T-helper 2 cell treated with Interferon-gamma antibody and Interleukin-4, amounts not matched to agents 5 μg/mL and 100 μg/mL, for 36 hours (primary cell): ENCODE measurements around the gene PHF11.
A peak's percentile ranks its signal among the peaks of the same experiment; 100 is the strongest.
"Not testable (repeated sequence)": the region's sequence is repeated elsewhere in the genome, so short reads cannot be mapped to it uniquely, and the experiment has no call there.

Experiments
- DNase-seq: peaks from one replicate; pipeline ENCODE4 v3.0.0; 2021; ENCODE audit warnings: low spot score
- H3K27ac Mint-ChIP-seq: one replicate; pipeline ENCODE4 v1.8.0; 2021; ENCODE audit warnings: mild to moderate bottlenecking, mixed read lengths
- H3K27me3 Mint-ChIP-seq: one replicate; pipeline ENCODE4 v1.8.0; 2021; ENCODE audit warnings: low read depth, mixed read lengths
- H3K36me3 Mint-ChIP-seq: one replicate; pipeline ENCODE4 v1.8.0; 2021; ENCODE audit warnings: low read depth, mixed read lengths
- H3K4me1 Mint-ChIP-seq: one replicate; pipeline ENCODE4 v1.8.0; 2021; ENCODE audit warnings: low read depth, mixed read lengths
- H3K4me3 Mint-ChIP-seq: one replicate; pipeline ENCODE4 v1.8.0; 2022; ENCODE audit warnings: mild to moderate bottlenecking, moderate library complexity, mixed read lengths
- H3K9me3 Mint-ChIP-seq: one replicate; pipeline ENCODE4 v1.8.0; 2021; ENCODE audit warnings: mixed read lengths

The PHF11 gene

GRCh38 chr13:49545661-49546060 lies 49.9 kb downstream of the PHF11 start:
- Mint-ChIP-seq H3K4me3 (no peak overlapping the region), H3K27ac (no peak overlapping the region), H3K27me3 (no peaks in the 10 kb centered on the region), H3K9me3 (no peaks in the 10 kb centered on the region), H3K4me1 (peaks cover 5% of the 10 kb centered on the region), H3K36me3 (peaks cover 30% of the 10 kb centered on the region)
- no peak for DNase-seq

- peaks cover 2% of the 10 kb centered on the region for H3K4me1 Mint-ChIP-seq
- no peaks in the 10 kb centered on the region for H3K27me3 Mint-ChIP-seq
- no peaks in the 10 kb centered on the region for H3K9me3 Mint-ChIP-seq
- H3K4me3 Mint-ChIP-seq = no peak overlapping the region
- peaks cover 27% of the 10 kb centered on the region for H3K36me3 Mint-ChIP-seq
- H3K27ac Mint-ChIP-seq = no peak overlapping the region
- no peak for DNase-seq
These were observed 50.8 kb downstream of the PHF11 start for GRCh38 chr13:49546561-49546960.

- no peaks in the 10 kb centered on the region for H3K9me3 Mint-ChIP-seq
- peaks cover 2% of the 10 kb centered on the region for H3K4me1 Mint-ChIP-seq
- H3K36me3 Mint-ChIP-seq = peaks cover 33% of the 10 kb centered on the region
- no peaks in the 10 kb centered on the region for H3K27me3 Mint-ChIP-seq
- H3K4me3 Mint-ChIP-seq = no peak overlapping the region
- DNase-seq = no peak
- H3K27ac Mint-ChIP-seq = no peak overlapping the region
These were observed 53.5 kb downstream of the PHF11 start for GRCh38 chr13:49549289-49549688.

GRCh38 chr13:49550942-49551644 lies 55.3 kb downstream of the PHF11 start:
- DNase-seq = no peak
- no peaks in the 10 kb centered on the region for H3K27me3 Mint-ChIP-seq
- peaks cover 2% of the 10 kb centered on the region for H3K4me1 Mint-ChIP-seq
- no peak overlapping the region for H3K27ac Mint-ChIP-seq
- no peaks in the 10 kb centered on the region for H3K9me3 Mint-ChIP-seq
- H3K36me3 Mint-ChIP-seq = peaks cover 37% of the 10 kb centered on the region
- H3K4me3 Mint-ChIP-seq = no peak overlapping the region

GRCh38 chr13:49553888-49554287 lies 58.1 kb downstream of the PHF11 start:
- no peak for DNase-seq
- H3K27me3 Mint-ChIP-seq = no peaks in the 10 kb centered on the region
- H3K4me3 Mint-ChIP-seq = no peak overlapping the region
- no peak overlapping the region for H3K27ac Mint-ChIP-seq
- peaks cover 2% of the 10 kb centered on the region for H3K4me1 Mint-ChIP-seq
- H3K36me3 Mint-ChIP-seq = peaks cover 35% of the 10 kb centered on the region
- no peaks in the 10 kb centered on the region for H3K9me3 Mint-ChIP-seq

- peaks cover 38% of the 10 kb centered on the region for H3K36me3 Mint-ChIP-seq
- H3K9me3 Mint-ChIP-seq = no peaks in the 10 kb centered on the region
- peaks cover 2% of the 10 kb centered on the region for H3K4me1 Mint-ChIP-seq
- H3K4me3 Mint-ChIP-seq = no peak overlapping the region
- H3K27ac Mint-ChIP-seq = no peak overlapping the region
- H3K27me3 Mint-ChIP-seq = no peaks in the 10 kb centered on the region
- DNase-seq = no peak
These were observed 58.6 kb downstream of the PHF11 start for GRCh38 chr13:49554387-49554786.

- Mint-ChIP-seq H3K36me3 (peaks cover 38% of the 10 kb centered on the region), H3K27me3 (no peaks in the 10 kb centered on the region), H3K27ac (no peak overlapping the region), H3K4me3 (no peak overlapping the region), H3K4me1 (peaks cover 6% of the 10 kb centered on the region), H3K9me3 (no peaks in the 10 kb centered on the region)
- DNase-seq = no peak
These were observed 63.3 kb downstream of the PHF11 start for GRCh38 chr13:49559006-49559405.

- Mint-ChIP-seq H3K9me3 (no peaks in the 10 kb centered on the region), H3K4me1 (peaks cover 6% of the 10 kb centered on the region), H3K36me3 (peaks cover 35% of the 10 kb centered on the region), H3K27ac (no peak overlapping the region), H3K4me3 (no peak overlapping the region), H3K27me3 (no peaks in the 10 kb centered on the region)
- DNase-seq = no peak
These were observed 64.7 kb downstream of the PHF11 start for GRCh38 chr13:49560270-49561061.

GRCh38 chr13:49561062-49561410 lies 65.3 kb downstream of the PHF11 start:
- no peaks in the 10 kb centered on the region for H3K9me3 Mint-ChIP-seq
- no peak overlapping the region for H3K4me3 Mint-ChIP-seq
- no peak overlapping the region for H3K27ac Mint-ChIP-seq
- H3K27me3 Mint-ChIP-seq = no peaks in the 10 kb centered on the region
- DNase-seq = no peak
- H3K36me3 Mint-ChIP-seq = peaks cover 35% of the 10 kb centered on the region
- peaks cover 6% of the 10 kb centered on the region for H3K4me1 Mint-ChIP-seq

GRCh38 chr13:49563516-49563915 lies 67.8 kb downstream of the PHF11 start:
- H3K27me3 Mint-ChIP-seq = no peaks in the 10 kb centered on the region
- H3K4me3 Mint-ChIP-seq = no peak overlapping the region
- no peak for DNase-seq
- H3K9me3 Mint-ChIP-seq = no peaks in the 10 kb centered on the region
- no peak overlapping the region for H3K27ac Mint-ChIP-seq
- peaks cover 31% of the 10 kb centered on the region for H3K36me3 Mint-ChIP-seq
- H3K4me1 Mint-ChIP-seq = peaks cover 4% of the 10 kb centered on the region

- not testable (repeated sequence) for H3K4me3 Mint-ChIP-seq, H3K9me3 Mint-ChIP-seq, H3K4me1 Mint-ChIP-seq, DNase-seq, H3K27ac Mint-ChIP-seq, H3K27me3 Mint-ChIP-seq
- H3K36me3 Mint-ChIP-seq = peaks cover 17% of the 10 kb centered on the region
These were observed 69.7 kb downstream of the PHF11 start for GRCh38 chr13:49565461-49565860.

- Mint-ChIP-seq H3K4me3 (no peak overlapping the region), H3K36me3 (peaks cover 10% of the 10 kb centered on the region), H3K27me3 (no peaks in the 10 kb centered on the region), H3K27ac (no peak overlapping the region), H3K4me1 (peaks cover 12% of the 10 kb centered on the region), H3K9me3 (no peaks in the 10 kb centered on the region)
- no peak for DNase-seq
These were observed 70.7 kb downstream of the PHF11 start for GRCh38 chr13:49566461-49566860.

- no peak overlapping the region for H3K27ac Mint-ChIP-seq
- H3K4me1 Mint-ChIP-seq = peaks cover 12% of the 10 kb centered on the region
- no peak for DNase-seq
- no peak overlapping the region for H3K4me3 Mint-ChIP-seq
- H3K36me3 Mint-ChIP-seq = peaks cover 10% of the 10 kb centered on the region
- no peaks in the 10 kb centered on the region for H3K27me3 Mint-ChIP-seq
- H3K9me3 Mint-ChIP-seq = no peaks in the 10 kb centered on the region
These were observed 71.7 kb downstream of the PHF11 start for GRCh38 chr13:49567491-49567890.

GRCh38 chr13:49569993-49570689 lies 74.4 kb downstream of the PHF11 start:
- no peaks in the 10 kb centered on the region for H3K9me3 Mint-ChIP-seq
- H3K4me3 Mint-ChIP-seq = no peak overlapping the region
- H3K27ac Mint-ChIP-seq = peak overlapping the region; percentile 72
- H3K4me1 Mint-ChIP-seq = peaks cover 12% of the 10 kb centered on the region
- peaks cover 6% of the 10 kb centered on the region for H3K36me3 Mint-ChIP-seq
- H3K27me3 Mint-ChIP-seq = no peaks in the 10 kb centered on the region
- DNase-seq = no peak
